HG02571 (cell line): ENCODE results near the gene ZFR2.
"Not testable (repeated sequence)": the region's sequence is repeated elsewhere in the genome, so short reads cannot be mapped to it uniquely, and the experiment has no call there.

Experiments
- ATAC-seq: cut with Tn5 transposase; IDR thresholded peaks from one replicate; pipeline ENCODE4 v1.9.1; 2021; ENCODE audit warnings: mild to moderate bottlenecking, moderate library complexity; ENCODE audit not compliant: unreplicated experiment

ZFR2 gene

DNA sequence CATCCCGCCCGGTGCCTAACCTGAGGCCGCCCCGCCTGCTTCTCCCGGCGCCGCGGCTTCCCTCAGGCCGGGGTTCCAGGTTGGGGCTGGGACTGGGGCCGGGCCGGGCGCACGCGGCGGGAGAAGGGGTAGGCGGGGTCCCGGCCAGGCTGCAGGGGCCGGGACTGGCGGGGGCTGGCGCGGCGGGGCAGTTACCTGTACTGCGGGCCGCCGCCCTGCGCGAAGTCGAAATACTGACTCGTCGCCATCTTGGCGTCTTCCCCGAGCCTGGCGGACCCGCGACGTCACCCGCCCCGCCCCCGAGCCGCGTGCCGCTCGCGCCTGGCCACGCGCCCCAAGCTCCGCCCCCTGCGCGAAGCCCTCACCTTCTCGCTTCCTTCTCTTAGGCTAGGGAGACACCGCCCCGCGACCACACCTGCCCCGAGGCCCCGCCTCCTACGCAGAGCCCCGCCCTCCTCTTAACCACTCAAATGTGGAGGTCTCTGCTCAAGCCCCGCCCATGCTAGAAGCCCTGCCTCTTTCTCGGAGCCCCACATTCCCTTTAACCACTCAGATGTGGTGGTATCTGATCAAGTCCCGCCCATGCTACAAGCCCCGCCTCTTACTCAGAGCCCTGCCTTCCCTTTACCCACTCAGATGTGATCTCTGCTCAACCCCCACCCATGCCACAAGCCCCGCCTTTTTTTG is at the start of gene ZFR2:
Gene ZFR2, minus strand, starts transcription at position 269 of the 687 bp plus-strand sequence. Its CDS starts 21 bp downstream, at position 248.
- ATAC-seq: no peak

- ATAC-seq: no peak
Measured at GRCh38 chr19:3916033-3916432, 47.2 kb upstream of the ZFR2 start.

DNA sequence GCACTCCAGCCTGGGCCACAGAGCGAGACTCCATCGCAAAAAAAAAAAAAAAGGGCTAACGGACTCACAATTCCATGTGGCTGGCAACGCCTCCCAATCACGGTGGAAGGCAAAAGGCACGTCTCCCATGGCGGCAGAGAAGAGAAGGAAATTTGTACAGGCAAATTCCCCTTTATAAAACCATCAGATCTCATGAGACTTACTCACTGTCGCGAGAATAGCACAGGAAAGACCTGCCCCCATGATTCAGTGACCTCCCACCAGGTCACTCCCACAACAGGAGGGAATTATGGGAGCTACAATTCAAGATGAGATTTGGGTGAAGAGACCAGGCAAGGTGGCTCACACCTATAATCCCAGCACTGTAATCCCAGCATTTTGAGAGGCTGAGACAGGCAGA is 45.4 kb upstream of the ZFR2 start:
- ATAC-seq: no peak

DNA sequence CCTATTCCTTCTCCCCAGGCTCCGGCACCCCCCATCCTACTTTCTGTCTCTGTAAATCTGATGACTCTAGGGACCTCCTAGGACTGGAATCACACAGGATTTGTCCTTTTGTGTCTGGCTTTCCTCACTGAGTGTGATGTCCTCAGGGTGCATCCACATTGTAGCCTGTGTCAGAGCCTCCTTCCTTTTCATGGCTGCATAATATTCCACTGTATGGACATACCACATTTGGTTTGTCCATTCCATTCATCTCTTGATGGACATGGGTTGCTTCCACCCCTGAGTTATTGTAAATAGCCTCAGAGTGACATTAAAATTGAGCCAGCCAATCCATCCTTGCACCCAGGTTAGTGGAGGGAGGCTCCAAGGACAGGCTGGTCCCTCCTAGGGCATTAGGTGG is 41.3 kb upstream of the ZFR2 start:
- ATAC-seq: no peak

GRCh38 chr19:3908266-3909054 is 39.6 kb upstream of the ZFR2 start:
- ATAC-seq: no peak

DNA sequence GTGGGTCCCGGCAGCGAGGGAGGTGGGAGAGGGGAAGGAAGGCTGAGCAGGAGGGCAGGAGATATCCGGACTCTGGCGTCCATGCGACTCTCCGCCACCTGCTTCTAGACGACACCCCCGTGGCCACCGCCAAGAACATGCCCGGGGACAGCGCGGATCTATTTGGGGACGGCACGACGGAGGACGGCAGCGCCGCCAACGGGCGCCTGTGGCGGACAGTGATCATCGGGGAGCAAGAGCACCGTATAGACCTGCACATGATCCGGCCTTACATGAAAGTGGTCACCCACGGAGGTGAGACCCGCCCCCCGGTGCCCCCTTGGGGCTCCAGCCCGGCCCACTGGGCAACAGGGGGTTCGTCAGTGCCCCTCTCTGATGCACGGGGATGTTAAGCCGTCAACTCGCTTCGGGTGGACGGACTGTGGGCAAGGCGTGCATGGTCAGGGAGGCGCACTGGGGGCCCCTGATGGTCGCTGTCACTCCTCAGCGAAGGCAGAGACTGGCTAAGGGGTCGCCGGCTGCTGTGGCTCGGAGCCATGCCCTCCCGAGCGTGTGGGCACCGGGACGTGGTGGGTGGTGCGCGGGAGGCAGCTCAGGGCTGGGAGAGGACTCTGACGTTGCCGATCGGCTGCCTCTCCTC is 38.9 kb upstream of the ZFR2 start:
- ATAC-seq: no peak

DNA sequence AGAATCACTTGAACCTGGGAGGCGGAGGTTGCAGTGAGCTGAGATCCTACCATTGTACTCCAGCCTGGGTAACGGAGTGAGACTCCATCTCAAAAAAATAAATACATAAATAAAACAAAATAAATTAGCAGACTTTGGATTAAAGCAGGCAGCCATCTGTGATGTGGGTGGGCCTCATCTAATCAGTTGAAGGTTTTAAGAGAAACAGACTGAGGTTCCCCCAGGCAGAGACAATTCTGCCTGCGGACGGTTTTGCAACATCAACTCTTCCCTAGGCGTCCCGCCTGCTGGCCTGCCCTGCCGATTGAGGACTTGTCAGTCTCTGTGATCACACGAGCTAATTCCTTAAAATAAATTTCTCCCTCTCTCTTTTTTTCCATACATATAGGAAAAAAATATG is 35.4 kb upstream of the ZFR2 start:
- ATAC-seq: no peak

DNA sequence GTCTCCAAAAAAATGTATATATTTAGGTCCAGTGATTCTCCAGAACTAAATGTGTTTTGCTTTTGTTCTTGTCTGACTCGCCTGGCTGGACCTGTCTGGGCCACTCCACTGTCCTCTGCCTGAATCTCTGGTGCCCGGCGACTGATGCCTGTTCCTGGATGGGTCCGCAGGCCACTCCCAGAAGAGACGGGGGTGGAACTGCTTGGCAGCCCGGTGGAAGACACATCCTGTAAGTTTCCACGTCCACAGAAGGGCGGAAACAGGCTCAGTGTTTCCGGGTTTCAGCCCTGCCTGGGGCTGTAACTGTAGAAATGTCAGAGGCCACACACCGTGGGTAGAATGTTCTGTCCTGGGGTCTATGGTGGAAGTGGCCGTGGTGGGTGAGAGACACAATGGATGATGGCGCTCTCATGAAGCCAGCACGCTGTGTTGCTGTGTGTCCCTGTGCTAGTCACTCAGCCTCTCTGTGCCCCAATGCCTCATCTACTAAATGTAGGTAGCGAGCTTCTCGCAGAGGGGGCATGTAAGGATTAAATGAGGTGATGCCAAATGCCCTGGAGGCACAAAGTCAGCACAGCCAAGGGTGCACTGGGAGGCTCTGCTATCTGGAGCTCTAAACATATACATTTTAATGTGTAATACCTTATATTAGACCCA is 33.6 kb upstream of the ZFR2 start:
- no peak for ATAC-seq

- ATAC-seq: no peak
Measured at GRCh38 chr19:3899531-3900294, 30.9 kb upstream of the ZFR2 start.

DNA sequence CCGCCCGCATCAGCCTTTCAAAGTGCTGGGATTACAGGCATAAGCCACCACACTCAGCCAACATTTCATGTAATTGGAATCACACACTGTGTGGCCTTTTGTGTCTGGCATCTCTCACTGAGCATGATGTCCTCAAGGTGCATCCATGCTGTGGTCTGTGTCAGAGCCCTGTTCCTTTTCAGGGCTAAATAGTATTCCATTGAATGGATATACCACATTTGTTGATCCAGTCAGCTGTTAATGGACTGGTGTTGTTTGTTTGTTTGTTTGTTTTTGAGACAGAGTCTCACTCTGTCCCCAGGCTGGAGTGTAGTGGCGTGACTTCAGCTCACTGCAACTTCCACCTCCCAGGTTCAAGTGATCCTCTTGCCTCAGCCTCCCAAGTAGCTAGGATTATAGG is 29.6 kb upstream of the ZFR2 start:
- ATAC-seq: no peak

DNA sequence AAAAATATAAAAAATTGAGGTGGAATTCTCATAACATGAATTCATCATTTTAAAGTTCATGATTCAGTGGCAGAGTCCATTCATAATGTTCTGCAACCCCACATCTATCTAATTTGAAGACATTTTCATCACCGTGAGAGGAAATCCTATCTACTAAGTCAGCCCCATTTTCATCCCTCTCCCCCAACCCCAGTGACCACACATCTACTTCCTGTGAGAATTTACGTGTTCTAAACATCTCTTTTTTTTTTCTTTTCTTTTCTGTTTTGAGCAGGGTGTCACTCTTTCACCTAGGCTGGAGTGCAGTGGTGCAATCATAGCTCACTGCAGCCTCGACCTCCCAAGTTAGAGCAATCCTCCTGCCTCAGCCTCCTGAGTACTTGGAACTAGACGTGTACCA is 29.1 kb upstream of the ZFR2 start:
- ATAC-seq: no peak

DNA sequence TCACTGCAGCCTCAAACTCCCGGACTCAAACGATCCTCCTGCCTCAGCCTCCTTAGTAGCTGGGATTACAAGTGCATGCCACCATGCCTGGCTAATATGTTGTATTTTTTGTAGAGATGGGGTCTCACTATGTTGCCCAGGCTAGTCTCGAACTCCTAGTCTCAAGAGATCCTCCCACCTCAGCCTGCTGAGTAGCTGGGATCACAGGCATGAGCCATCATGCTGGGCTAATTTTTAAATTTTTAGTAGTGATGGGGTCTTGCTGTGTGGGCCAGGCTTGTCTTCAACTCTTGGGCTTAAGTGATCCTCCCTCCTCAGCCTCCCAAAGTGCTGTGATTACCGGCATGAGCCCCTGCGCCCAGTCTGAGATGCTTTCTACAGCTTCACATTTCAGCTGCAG is 26.9 kb upstream of the ZFR2 start:
- ATAC-seq: no peak

GRCh38 chr19:3894959-3895358 is 26.1 kb upstream of the ZFR2 start:
- not testable (repeated sequence) for ATAC-seq

- no peak for ATAC-seq
Measured at GRCh38 chr19:3893509-3894179, 24.8 kb upstream of the ZFR2 start.

GRCh38 chr19:3890591-3890990 is 21.8 kb upstream of the ZFR2 start:
- no peak for ATAC-seq

DNA sequence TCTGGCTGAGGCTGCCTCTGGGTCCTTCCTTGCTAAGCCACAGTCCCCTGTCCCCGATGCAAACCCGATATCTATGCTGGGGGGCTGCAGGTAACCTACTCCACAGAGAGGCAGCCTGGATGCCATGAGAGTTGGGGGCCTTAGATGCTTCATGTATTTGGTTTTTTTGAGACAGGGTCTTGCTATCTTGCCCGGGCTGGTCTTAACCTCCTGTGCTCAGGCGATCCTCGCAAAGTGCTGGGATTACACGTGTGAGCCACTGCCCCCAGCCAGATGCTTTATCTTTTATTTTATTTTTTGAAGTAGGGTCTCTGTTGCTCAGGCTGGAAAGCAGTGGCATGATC is 13.2 kb upstream of the ZFR2 start:
- no peak for ATAC-seq

DNA sequence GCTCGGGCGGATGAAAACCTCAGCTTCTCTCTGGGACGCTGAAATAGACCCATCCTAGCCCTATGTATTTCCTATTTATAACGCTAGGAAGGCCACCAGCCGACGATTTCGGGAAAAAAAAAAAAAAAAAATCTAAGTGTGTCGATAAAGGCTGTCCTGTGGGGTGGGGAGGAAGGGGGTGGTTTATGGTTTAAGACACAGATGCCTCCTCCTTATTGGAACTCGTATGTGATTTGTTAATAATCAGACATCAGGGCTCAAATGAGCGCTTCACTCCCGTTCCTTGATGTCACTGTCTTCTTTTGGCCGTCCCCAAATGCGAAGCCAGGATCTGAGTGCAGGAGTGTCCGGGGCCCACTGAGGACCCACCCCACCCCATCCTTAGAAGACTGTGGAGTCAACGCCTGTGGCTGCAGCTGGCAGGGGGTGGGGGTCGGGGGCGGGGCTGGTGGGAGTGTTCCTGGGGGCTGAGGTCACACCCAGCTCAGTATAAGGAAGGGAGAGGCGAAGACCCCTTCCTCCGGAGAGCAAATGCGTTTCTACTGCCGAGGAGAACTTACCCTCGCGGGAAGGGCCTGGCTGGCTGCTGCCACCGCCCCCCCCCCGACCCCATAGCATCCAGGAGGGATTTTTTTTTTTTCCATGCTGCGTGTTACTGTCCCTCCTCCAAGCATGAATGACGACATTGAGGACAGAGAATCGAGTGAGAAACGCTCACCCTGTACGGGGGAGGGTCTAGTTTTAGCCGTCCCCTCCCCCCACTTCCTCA is 12.6 kb upstream of the ZFR2 start:
- ATAC-seq: no peak

GRCh38 chr19:3880471-3881271 is 11.8 kb upstream of the ZFR2 start, which contains the start of gene ATCAY:
ATCAY (plus strand) TSS chr19:3880685; CDS start chr19:3885768, 5,083 bp downstream.
- no peak for ATAC-seq

GRCh38 chr19:3879656-3880055 is 10.8 kb upstream of the ZFR2 start:
- ATAC-seq: no peak
